Activated gamma-delta T cell treated with Interleukin-2 at 50 U/mL for 16 hours (primary cell): ENCODE results near the gene CD151.

ENCODE experiments used
- DNase-seq: peaks from one replicate; pipeline ENCODE4 v3.0.0-alpha.2; 2020

CD151 gene

DNA sequence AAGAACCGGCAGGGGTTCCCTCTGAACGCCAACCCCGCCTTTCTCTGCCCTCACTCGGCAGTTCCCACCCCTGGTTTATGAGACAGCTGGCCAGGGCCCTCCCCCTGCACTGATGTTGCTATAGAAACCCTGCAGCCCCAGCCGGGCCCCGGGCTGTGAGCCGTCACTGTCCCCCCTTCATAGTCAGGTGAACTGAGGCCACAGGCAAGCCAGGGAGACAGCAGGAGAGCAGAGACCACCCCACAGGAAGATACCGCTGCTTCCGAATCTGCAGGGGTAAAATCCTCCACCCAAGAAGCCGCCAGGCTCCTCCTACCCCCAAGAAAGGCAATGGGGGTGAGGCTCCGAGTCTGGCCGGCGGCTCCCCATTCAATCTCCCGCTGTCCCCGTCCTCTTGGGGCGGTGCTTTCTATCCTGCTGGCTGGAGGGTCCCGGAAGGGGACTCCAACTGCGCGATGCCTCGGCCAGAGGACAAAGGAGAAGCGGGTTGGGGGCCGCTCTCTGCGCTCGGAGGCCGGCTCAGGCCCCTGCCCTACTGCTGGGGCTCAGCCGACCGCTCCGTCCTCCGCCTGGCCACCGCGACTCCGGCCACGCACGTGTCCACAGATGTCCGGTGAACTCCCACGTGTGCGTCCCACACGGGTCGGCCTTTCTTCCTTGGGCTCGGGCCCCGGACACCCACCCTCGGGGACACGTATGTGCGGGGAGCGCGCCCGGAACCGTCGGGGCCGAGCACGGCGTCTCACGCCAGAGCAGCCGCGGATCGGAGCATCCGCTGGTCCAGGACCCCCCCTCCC, 35.3 kb upstream of the CD151 start:
- DNase-seq = peak; percentile 66

GRCh38 chr11:798093-798713, 34.5 kb upstream of the CD151 start, which contains the start of gene SLC25A22:
Gene SLC25A22, minus strand, starts transcription at chr11:798281. Its CDS starts 3,275 bp downstream, at chr11:795006.
- peak; percentile 82 for DNase-seq

GRCh38 chr11:799641-800316, 33.0 kb upstream of the CD151 start:
- DNase-seq = no peak

DNA sequence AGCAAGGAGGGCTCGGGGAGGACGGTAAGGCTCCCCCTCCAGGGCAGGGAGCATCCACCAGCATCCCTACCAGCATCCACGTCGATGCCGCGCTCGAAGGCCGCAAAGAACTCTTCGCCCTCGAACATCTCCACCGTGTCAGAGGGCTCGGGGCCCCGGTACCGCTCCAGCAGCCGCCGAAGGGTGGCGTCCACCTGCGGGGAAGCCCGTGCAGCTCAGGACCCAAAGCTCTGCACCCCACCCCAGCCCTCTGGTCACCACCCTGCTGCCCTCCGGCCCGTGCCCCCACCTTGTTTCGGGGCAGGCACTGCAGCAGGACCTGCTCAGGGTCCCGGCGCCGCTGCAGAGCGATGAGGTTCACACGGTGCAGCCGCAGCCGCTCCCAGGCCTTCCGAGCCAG, 32.3 kb upstream of the CD151 start:
- DNase-seq = no peak

DNA sequence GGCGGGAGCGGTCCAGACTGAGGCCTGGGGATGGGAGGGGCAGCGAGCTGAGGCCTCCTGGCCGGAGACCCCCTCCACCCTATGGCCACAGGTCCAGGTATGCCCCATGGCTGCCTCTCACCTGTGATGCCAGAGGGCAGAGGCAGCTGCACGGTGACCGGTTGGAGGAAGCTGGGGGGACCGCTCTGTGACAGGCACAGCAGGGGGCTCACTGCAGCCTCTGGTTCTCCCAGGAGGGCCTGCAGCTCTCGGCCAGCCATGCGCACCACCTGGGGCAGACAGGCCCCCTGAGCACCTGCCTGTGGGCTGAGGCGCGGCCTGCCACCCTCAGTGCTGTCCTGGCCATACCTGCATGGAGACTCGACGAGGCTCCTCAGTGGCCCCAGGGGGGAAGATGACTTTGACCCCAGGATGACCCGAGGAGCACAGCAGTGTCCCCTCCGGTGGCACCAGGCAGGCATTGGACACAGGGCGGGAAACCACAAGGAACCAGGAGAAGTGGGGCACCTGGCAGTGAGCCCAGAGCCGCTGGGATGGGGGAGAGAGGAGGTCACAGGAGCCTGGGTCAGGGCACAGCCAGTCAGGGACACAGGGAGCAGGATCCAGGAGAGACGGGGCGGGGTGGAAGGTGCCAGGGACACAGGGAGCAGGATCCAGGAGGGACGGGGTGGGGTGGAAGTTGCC, 31.5 kb upstream of the CD151 start:
- DNase-seq = no peak

GRCh38 chr11:802018-802617, 30.6 kb upstream of the CD151 start:
- no peak for DNase-seq

GRCh38 chr11:802693-803466, 29.9 kb upstream of the CD151 start:
- DNase-seq = no peak

GRCh38 chr11:803467-803742, 29.3 kb upstream of the CD151 start:
- DNase-seq = no peak

GRCh38 chr11:803770-804598, 28.8 kb upstream of the CD151 start:
- DNase-seq = no peak

DNA sequence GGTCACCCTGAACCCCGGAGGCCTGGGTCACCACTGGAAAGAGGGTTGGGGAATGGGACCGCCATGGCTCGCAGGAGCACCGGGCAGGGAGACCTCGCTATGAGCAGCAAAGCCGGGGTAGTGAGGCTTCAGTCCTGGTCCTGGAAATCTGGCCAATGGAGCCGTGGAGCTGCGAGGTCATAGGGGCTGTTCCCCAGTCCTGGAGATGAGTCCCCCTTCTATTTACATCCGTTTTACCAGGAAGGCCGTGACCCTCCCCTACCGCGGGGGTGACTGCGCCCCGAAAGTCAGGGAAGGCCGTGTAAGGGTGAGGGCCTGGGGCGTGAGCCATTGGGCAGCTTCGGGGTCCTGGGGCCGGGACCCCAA, 28.2 kb upstream of the CD151 start:
- no peak for DNase-seq

DNA sequence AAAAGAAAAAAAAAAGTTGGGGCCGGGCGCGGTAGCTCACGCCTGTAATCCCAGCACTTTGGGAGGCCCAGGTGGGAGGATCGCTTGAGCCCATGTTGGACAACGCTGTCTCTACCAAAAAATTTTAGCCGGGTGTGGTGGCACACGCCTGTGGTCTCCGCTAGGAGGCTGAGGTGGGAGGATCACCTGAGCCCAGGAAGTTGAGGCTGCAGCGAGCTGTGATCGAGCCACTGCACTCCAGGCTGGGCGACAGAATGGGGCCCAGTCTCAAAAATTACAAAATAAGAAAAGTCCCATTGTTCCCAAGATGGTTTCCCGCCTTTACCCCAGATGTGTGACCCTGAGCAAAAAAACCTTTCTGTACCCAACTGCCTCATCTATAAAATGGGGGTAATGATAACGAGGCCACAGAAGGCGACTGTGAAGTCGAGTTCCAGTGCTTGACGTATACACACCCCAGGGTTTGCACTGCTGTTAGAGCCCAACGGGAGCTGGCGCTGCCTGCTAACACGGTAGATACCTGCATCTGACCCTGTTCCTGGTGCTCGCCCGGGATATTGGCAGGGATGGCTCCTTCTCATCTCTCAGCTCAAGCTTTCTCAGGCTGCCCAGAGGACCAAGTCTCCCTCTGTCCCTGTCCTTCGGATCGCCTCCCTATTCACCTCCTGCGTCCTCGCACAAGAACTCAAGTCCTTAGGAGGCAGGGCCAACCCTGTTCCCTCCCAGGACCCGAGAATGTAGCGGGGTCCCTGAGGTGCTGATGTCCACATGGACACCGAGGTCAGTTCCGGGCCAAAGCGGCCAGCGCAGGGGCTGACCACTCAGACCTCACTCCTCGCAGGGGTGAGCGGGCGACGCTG, 24.1 kb upstream of the CD151 start:
- DNase-seq = no peak

DNA sequence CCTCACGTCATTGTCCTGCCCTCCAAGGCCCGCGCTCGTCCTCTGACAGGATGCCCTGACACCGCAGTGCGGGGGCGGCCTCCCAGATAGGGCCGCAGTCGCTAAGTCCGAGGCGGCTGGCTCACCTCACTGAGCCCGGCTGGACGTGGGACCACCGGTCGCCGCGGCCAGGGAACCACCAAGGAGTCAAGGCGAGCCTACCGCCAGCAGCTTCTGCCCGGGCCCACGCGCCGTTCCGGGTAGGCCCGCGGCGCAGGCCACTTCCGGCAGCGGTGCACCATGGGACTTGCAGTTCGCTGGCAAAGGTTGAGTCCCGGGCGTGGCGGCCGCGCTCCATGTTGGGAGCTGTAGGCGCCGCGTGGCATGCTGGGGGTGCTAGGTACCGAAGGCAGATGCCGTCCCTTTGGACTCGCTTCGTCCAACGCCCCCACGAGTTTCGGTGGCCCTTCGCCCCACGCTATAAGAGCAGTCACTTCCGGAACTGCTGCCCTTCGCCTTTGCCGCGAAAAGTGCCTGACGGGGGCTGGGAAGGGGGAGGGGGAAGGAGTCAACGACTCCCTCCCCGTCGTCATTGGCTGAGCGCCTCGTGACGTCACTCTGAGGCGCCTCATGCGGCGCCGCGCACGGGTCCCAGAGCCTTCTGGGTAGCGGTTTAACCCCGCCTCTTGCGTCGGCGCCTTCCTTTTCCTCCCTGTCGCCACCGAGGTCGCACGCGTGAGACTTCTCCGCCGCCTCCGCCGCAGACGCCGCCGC, 23.3 kb upstream of the CD151 start, which contains the start of gene RPLP2:
Gene RPLP2 (plus strand): TSS at position 681 of the 753 bp plus-strand sequence. CDS start 268 bp downstream, outside the sequence.
- DNase-seq = peak; percentile 95

GRCh38 chr11:810040-810567, 22.6 kb upstream of the CD151 start:
- DNase-seq = no peak

DNA sequence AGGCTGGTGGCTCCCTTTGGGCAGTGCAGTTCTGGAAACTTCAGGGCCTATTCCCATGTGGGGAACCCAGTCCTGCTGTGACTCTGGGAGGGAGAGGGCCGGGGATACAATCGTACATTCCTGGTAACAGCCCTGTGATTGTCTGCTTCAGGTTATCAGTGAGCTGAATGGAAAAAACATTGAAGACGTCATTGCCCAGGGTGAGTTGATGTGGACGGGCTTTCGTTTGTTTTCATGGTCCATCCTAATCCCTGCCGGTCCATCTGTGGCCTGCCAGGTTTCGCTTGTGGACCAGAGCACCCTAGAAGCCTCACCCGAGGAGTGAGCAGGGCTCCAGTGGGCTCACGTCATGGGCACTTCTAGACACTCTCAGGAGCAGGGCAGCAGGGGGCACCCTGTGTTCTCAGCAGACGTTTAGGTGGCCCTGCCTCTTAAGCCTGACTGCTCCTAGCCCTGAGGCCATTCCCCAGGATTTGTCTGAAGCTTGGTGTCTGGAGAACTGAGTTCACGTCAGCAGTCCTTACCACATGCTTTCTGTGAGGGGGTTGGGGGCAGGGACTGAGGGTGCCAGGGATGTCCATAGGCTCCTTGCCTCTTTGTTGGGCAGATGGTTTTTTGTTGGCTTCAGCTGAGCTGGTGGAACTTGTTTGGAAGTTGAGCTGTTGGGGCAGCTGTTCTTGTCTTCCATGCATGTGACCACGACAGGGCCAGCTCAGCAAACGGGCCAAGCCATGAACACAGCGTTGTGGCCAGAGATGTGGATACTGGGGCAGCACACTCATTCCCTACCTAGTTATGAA, 21.1 kb upstream of the CD151 start:
- no peak for DNase-seq

DNA sequence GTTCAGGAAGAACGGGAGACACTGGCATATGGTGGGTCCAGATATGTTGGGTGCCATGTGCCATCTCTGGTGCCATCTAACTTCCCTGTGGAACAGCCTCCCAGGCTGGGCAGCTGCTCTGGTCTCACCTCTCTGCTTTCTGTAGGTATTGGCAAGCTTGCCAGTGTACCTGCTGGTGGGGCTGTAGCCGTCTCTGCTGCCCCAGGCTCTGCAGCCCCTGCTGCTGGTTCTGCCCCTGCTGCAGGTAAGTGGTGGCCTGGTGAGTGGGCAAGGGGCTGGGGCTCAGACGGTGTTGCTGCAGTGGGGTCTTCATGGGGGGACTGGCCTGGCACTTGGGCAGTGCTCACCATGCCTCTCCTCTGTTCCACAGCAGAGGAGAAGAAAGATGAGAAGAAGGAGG, 20.4 kb upstream of the CD151 start:
- no peak for DNase-seq

- no peak for DNase-seq
Measured at GRCh38 chr11:813072-813455, 19.7 kb upstream of the CD151 start.

DNA sequence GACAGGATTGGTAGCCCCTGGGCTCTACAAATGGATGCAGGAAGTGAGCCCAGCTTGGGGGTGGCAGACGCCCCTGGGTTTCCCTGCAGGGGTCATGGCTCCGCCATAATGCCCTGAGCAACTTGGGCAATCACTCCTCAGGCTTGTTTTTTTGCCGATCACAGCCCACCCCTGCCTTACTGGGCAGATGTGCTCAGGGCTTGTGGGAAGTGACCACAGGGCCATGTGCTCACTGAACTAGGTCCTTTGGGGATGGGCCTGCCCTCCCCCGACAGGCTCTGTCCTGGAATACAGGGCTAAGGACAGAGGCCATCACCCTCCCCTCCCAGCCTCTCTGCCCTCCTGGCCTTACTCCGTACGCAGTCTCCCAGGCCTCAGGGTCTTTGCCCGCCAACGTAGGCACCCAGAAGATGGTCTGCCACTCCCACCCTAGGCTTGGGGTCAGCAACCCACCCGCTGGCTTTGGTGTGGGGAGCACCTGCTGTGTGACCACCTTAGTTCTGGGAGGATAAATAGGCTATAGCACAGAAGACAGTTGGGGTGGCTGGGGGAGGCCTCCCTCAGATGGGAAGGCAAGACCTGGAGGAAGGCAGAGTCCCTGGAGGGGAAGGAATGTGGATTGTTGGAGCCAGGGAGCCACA, 19.2 kb upstream of the CD151 start:
- no peak for DNase-seq
